ENCODE measurements around the gene SSTR5. TPM values are rescaled to one million over a fixed set of nuclear protein-coding genes. Genes with fewer than 3 reads are reported as not detected.

SSTR5 gene
- total and polyA plus RNA-seq, 10 of the 15 experiments (the other 5 are each of a cell fraction or from before 2014, with no cell fraction given): not detected

DNA sequence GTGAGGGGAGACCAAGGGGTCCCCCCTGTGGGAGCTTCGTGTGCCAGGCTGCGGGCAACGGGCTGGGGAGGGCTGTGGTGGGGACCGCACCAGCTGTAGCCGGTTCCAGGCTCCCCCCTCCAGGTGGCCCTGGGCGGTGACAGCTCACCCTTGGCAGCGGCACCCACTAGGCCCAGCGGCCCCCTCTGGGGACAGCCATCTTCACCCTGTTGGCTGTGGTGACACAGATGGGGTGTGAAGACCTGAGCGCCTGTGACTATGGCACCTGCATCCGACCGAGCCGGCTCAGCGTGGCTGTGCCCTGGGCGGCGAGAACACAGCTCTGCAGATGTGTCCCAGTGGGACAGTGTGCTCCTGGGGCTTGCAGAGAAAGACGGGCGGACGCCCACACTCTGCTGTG, 24.6 kb downstream of the SSTR5 start:
- no peak overlapping the region for H3K4me3 ChIP-seq
- ChIA-PET RAD21 (ENCODE audit: unreplicated experiment) (no interaction called here), SMC1A (ENCODE audit: uncharacterized antibody, unreplicated experiment) (no interaction called here), POLR2A (no interaction called here), CTCF (no interaction called here)
- no peaks in the 10 kb centered on the region for H3K36me3 ChIP-seq (ENCODE audit: control insufficient read depth in 2 of 2, insufficient read depth in 2 of 2, low read length in 1 of 2)
- no peak overlapping the region for H3K4me2 ChIP-seq (ENCODE audit: control insufficient read depth, insufficient read depth)
- no peak overlapping the region for H2AFZ ChIP-seq (ENCODE audit: control insufficient read depth, low read depth, low read length)
- BruUV-seq (replicated peaks): no TSS peak
- H3K27ac ChIP-seq (ENCODE audit: control insufficient read depth, insufficient read depth): no peak overlapping the region
- no peaks in the 10 kb centered on the region for H3K27me3 ChIP-seq (replicated peaks in 1 of 2; ENCODE audit: control insufficient read depth in 2 of 2, insufficient read depth in 2 of 2, low read length in 1 of 2)
- ATAC-seq (no peak; the same call in 2 of the 3 replicates), DNase-seq (ENCODE audit: low read depth, low spot score) (no peak), FAIRE-seq (no peak)
- no peaks in the 10 kb centered on the region for H4K20me1 ChIP-seq (ENCODE audit: control insufficient read depth, insufficient read depth)
- H3K79me2 ChIP-seq (ENCODE audit: control insufficient read depth, insufficient read depth, low read length): no peaks in the 10 kb centered on the region
- H3K9me3 ChIP-seq (replicated peaks; ENCODE audit: control insufficient read depth, insufficient read depth, low read length): no peaks in the 10 kb centered on the region
- TF ChIP-seq STAT3 (IDR thresholded peaks at IDR 0.05; ENCODE audit: low read depth, low read length): no peak
- TF ChIP-seq, protein P1, sequence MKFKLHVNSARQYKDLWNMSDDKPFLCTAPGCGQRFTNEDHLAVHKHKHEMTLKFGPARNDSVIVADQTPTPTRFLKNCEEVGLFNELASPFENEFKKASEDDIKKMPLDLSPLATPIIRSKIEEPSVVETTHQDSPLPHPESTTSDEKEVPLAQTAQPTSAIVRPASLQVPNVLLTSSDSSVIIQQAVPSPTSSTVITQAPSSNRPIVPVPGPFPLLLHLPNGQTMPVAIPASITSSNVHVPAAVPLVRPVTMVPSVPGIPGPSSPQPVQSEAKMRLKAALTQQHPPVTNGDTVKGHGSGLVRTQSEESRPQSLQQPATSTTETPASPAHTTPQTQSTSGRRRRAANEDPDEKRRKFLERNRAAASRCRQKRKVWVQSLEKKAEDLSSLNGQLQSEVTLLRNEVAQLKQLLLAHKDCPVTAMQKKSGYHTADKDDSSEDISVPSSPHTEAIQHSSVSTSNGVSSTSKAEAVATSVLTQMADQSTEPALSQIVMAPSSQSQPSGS (IDR thresholded peaks at IDR 0.05; ENCODE audit: low read length): no peak
- TF ChIP-seq SMAD5 (IDR thresholded peaks at IDR 0.05; ENCODE audit: low read depth): no peak
- no peak for TF ChIP-seq STAT1 (conservative IDR thresholded peaks at IDR 0.05)
- TF ChIP-seq RAD51 (IDR thresholded peaks at IDR 0.05): no peak
- WGBS (ENCODE audit: insufficient coverage, insufficient replicate concordance, low lambda C conversion rate, missing lambda C conversion rate): 2% methylated on average over 18 of the region's 18 CpGs
- H3K9ac ChIP-seq (ENCODE audit: control insufficient read depth, insufficient read depth, low read length): no peak overlapping the region
- in situ Hi-C loops (cut with MboI): no loop called here
- intact Hi-C loops (cut with micrococcal nuclease; ENCODE audit: unreplicated experiment): no loop called here
- no peaks in the 10 kb centered on the region for H3K4me1 ChIP-seq (ENCODE audit: control insufficient read depth, insufficient read depth, low read length)

- in situ Hi-C loops (cut with MboI): no loop called here
- FAIRE-seq: no peak
- POLR2A ChIA-PET: no interaction called here
- Histone ChIP-seq H3K9ac (ENCODE audit: control insufficient read depth, insufficient read depth, low read length) (no peak overlapping the region), H4K20me1 (ENCODE audit: control insufficient read depth, insufficient read depth) (no peaks in the 10 kb centered on the region), H3K27ac (ENCODE audit: control insufficient read depth, insufficient read depth) (no peak overlapping the region), H3K79me2 (ENCODE audit: control insufficient read depth, insufficient read depth, low read length) (no peaks in the 10 kb centered on the region), H3K27me3 (replicated peaks in 1 of 2; ENCODE audit: control insufficient read depth in 2 of 2, insufficient read depth in 2 of 2, low read length in 1 of 2) (no peaks in the 10 kb centered on the region), H3K4me1 (ENCODE audit: control insufficient read depth, insufficient read depth, low read length) (no peaks in the 10 kb centered on the region), H3K36me3 (ENCODE audit: control insufficient read depth in 2 of 2, insufficient read depth in 2 of 2, low read length in 1 of 2) (no peaks in the 10 kb centered on the region), H3K9me3 (replicated peaks; ENCODE audit: control insufficient read depth, insufficient read depth, low read length) (no peaks in the 10 kb centered on the region), H3K4me2 (ENCODE audit: control insufficient read depth, insufficient read depth) (no peak overlapping the region), H3K4me3 (no peak overlapping the region), H2AFZ (ENCODE audit: control insufficient read depth, low read depth, low read length) (no peak overlapping the region)
- BruUV-seq (replicated peaks): no TSS peak
- WGBS (ENCODE audit: insufficient coverage, insufficient replicate concordance, low lambda C conversion rate, missing lambda C conversion rate): 46% methylated on average over 23 of the region's 23 CpGs
- no peak for DNase-seq (ENCODE audit: low read depth, low spot score)
- SMC1A ChIA-PET (ENCODE audit: uncharacterized antibody, unreplicated experiment): no interaction called here
- intact Hi-C loops (cut with micrococcal nuclease; ENCODE audit: unreplicated experiment): no loop called here
- no peak for ATAC-seq
- RAD21 ChIA-PET (ENCODE audit: unreplicated experiment): no interaction called here
- CTCF ChIA-PET: no interaction called here
- TF ChIP-seq STAT1 (conservative IDR thresholded peaks at IDR 0.05): no peak
Measured at GRCh38 chr16:1097800-1098199, 25.3 kb downstream of the SSTR5 start.

All from GM12878 (cell line).